H9 (cell line): ENCODE measurements around the gene SFXN2. TPM values are rescaled to one million over a fixed set of nuclear protein-coding genes. Genes with fewer than 3 reads are reported as not detected.

Experiments used
- DNase-seq: peaks from one replicate; pipeline ENCODE4 v3.0.0-alpha.2; 2017
- H2AFZ ChIP-seq: one replicate; pipeline ENCODE4 v1.6.1; 2013; ENCODE audit warnings: mild to moderate bottlenecking, low read length, control low read depth, moderate library complexity
- H2AK5ac ChIP-seq: 2 replicates; pipeline ENCODE4 v1.6.1; 2013; ENCODE audit warnings: low read length, control low read depth, mixed read lengths; ENCODE audit not compliant: insufficient read length
- H2BK120ac ChIP-seq: one replicate; pipeline ENCODE4 v1.6.1; 2013; ENCODE audit warnings: low read depth, mild to moderate bottlenecking, low read length, control low read depth, inconsistent platforms; ENCODE audit not compliant: poor library complexity, severe bottlenecking
- H2BK12ac ChIP-seq: 2 replicates; pipeline ENCODE4 v1.6.1; 2013; ENCODE audit warnings: low read length, control low read depth, mixed read lengths, low read depth; ENCODE audit not compliant: insufficient read length
- H2BK15ac ChIP-seq: 2 replicates; pipeline ENCODE4 v1.6.1; 2013; ENCODE audit warnings: low read depth, low read length, control low read depth
- H2BK20ac ChIP-seq: one replicate; pipeline ENCODE4 v1.6.1; 2013; ENCODE audit warnings: low read depth, mild to moderate bottlenecking, low read length, control low read depth, inconsistent platforms; ENCODE audit not compliant: poor library complexity, severe bottlenecking
- H2BK5ac ChIP-seq: 2 replicates; pipeline ENCODE4 v1.6.1; 2013; ENCODE audit warnings: low read length, control low read depth, mixed read lengths; ENCODE audit not compliant: insufficient read length
- H3K14ac ChIP-seq: 2 replicates; pipeline ENCODE4 v1.6.1; 2013; ENCODE audit warnings: low read length, control low read depth; ENCODE audit not compliant: insufficient read depth
- H3K18ac ChIP-seq: 2 replicates; pipeline ENCODE4 v1.6.1; 2013; ENCODE audit warnings: low read depth, mild to moderate bottlenecking, mixed read lengths, low read length, control low read depth; ENCODE audit not compliant: insufficient read length
- H3K23ac ChIP-seq: 2 replicates; pipeline ENCODE4 v1.6.1; 2013; ENCODE audit warnings: low read length, control low read depth, mixed read lengths, low read depth; ENCODE audit not compliant: insufficient read length
- H3K23me2 ChIP-seq: 2 replicates; pipeline ENCODE4 v1.6.1; 2013; ENCODE audit warnings: low read depth, mild to moderate bottlenecking, mixed read lengths, low read length, control low read depth; ENCODE audit not compliant: insufficient read length, poor library complexity, severe bottlenecking
- H3K27ac ChIP-seq: 2 replicates; pipeline ENCODE4 v1.5.1; 2013; ENCODE audit warnings: low read length, control low read depth, mixed read lengths, low read depth; ENCODE audit not compliant: insufficient read length
- H3K27me3 ChIP-seq: 2 replicates; pipeline ENCODE4 v1.6.1; 2013; ENCODE audit warnings: low read length, control low read depth, inconsistent platforms; ENCODE audit not compliant: insufficient read depth
- H3K4ac ChIP-seq: 2 replicates; pipeline ENCODE4 v1.6.1; 2013; ENCODE audit warnings: low read depth, mild to moderate bottlenecking, control low read depth, inconsistent platforms, low read length, moderate library complexity
- H3K4me1 ChIP-seq: 2 replicates; pipeline ENCODE4 v1.6.1; 2013; ENCODE audit warnings: low read length, control low read depth, inconsistent platforms; ENCODE audit not compliant: insufficient read depth
- H3K4me2 ChIP-seq: 2 replicates; pipeline ENCODE4 v1.6.1; 2013; ENCODE audit warnings: low read length, control low read depth, mixed read lengths; ENCODE audit not compliant: insufficient read length, insufficient read depth
- H3K56ac ChIP-seq: 2 replicates; pipeline ENCODE4 v1.6.1; 2013; ENCODE audit warnings: low read depth, mild to moderate bottlenecking, mixed read lengths, low read length, control low read depth; ENCODE audit not compliant: insufficient read length
- H3K79me1 ChIP-seq: 2 replicates; pipeline ENCODE4 v1.6.1; 2013; ENCODE audit warnings: low read depth, mild to moderate bottlenecking, moderate library complexity, low read length, control low read depth, inconsistent platforms; ENCODE audit not compliant: insufficient read depth, poor library complexity, severe bottlenecking
- H3K79me2 ChIP-seq: 2 replicates; pipeline ENCODE4 v1.6.1; 2013; ENCODE audit warnings: low read length, control low read depth, inconsistent platforms; ENCODE audit not compliant: insufficient read depth
- H3K9ac ChIP-seq: 2 replicates; pipeline ENCODE4 v1.6.1; 2013; ENCODE audit warnings: low read length, control low read depth, mixed read lengths; ENCODE audit not compliant: insufficient read length; ENCODE audit errors: extremely low read depth
- H3K9me3 ChIP-seq: one replicate; pipeline ENCODE4 v1.6.1; 2013; ENCODE audit warnings: low read depth, low read length, inconsistent platforms; ENCODE audit not compliant: control insufficient read depth
- H3T11ph ChIP-seq: one replicate; pipeline ENCODE4 v1.6.1; 2013; ENCODE audit warnings: mild to moderate bottlenecking, low read length, control low read depth, inconsistent platforms
- H4K20me1 ChIP-seq: one replicate; pipeline ENCODE4 v1.6.1; 2013; ENCODE audit not compliant: control insufficient read depth, insufficient read length, insufficient read depth
- H4K5ac ChIP-seq: 2 replicates; pipeline ENCODE4 v1.6.1; 2013; ENCODE audit warnings: low read depth, mild to moderate bottlenecking, mixed read lengths, low read length, control low read depth; ENCODE audit not compliant: insufficient read length
- H4K8ac ChIP-seq: replicated peaks from 2 replicates; pipeline ENCODE4 v1.6.1; 2013; ENCODE audit warnings: low read length, control low read depth, mixed read lengths, low read depth; ENCODE audit not compliant: insufficient read length
- H4K91ac ChIP-seq: 2 replicates; pipeline ENCODE4 v1.6.1; 2013; ENCODE audit warnings: low read depth, mild to moderate bottlenecking, moderate library complexity, mixed read lengths, low read length, control low read depth; ENCODE audit not compliant: insufficient read length
- H3K27ac Mint-ChIP-seq, 3 experiments: 2 replicates in 2 of 3; 3 replicates in 1 of 3; pipeline ENCODE4 v1.8.0; 2020 to 2021; ENCODE audit warnings: mixed read lengths in 3 of 3, mild to moderate bottlenecking in 1 of 3, moderate library complexity in 1 of 3
- H3K27me3 Mint-ChIP-seq: 2 replicates; pipeline ENCODE4 v1.8.0; 2021; ENCODE audit warnings: low read depth, mild to moderate bottlenecking, moderate library complexity, mixed read lengths
- H3K36me3 Mint-ChIP-seq, 3 experiments: 2 replicates in 2 of 3; 3 replicates in 1 of 3; pipeline ENCODE4 v1.8.0; 2020 to 2021; ENCODE audit warnings: low read depth in 3 of 3, mixed read lengths in 3 of 3; ENCODE audit not compliant: insufficient read depth in 1 of 3
- H3K4me1 Mint-ChIP-seq, 2 experiments: 2 replicates each; pipeline ENCODE4 v1.8.0; 2020; ENCODE audit warnings: mixed read lengths in 2 of 2
- H3K4me3 Mint-ChIP-seq, 2 experiments: 2 replicates in 1 of 2; 3 replicates in 1 of 2; pipeline ENCODE4 v1.8.0; 2020 to 2021; ENCODE audit warnings: mild to moderate bottlenecking in 2 of 2, mixed read lengths in 2 of 2, moderate library complexity in 1 of 2
- H3K9me3 Mint-ChIP-seq, 2 experiments: 2 replicates in 1 of 2; 3 replicates in 1 of 2; pipeline ENCODE4 v1.8.0; 2020; ENCODE audit warnings: mild to moderate bottlenecking in 2 of 2, mixed read lengths in 2 of 2, moderate library complexity in 1 of 2
- CTCF ChIP-seq: fragments of 200-600 bp; sonication (generic); conservative IDR thresholded peaks from 3 replicates; pipeline ENCODE4 v1.8.0; 2021; ENCODE audit warnings: antibody characterized with exemption, mild to moderate bottlenecking
- WGBS: extraction: QIAGEN DNeasy Blood & Tissue Kit; methylation state at CpG from one replicate; pipeline ENCODE4 v1.1.7; 2013; ENCODE audit warnings: missing lambda C conversion rate, low lambda C conversion rate, mixed read lengths; ENCODE audit not compliant: insufficient read length; ENCODE audit errors: extremely low coverage; 5-methylcytosine and 5-hydroxymethylcytosine counted together
- total RNA-seq: library from RNA; stranded (reverse); gene quantifications from 2 replicates; pipeline ENCODE4 v1.2.1, GENCODE V29; 2021

The SFXN2 gene
- total RNA-seq, 1 experiment from 2014 or later, result 34.7 TPM

- no peak overlapping the region for H4K91ac ChIP-seq
- H3K14ac ChIP-seq, result no peak overlapping the region
- no CpG with 5 or more reads among the region's 7 CpGs for WGBS
- H3K27ac Mint-ChIP-seq, result no peak overlapping the region
- no peak overlapping the region for H2BK5ac ChIP-seq
- no peak overlapping the region for H2AK5ac ChIP-seq
- no peak overlapping the region for H3K9ac ChIP-seq
- H3T11ph ChIP-seq, result no peak overlapping the region
- no peak overlapping the region for H2BK20ac ChIP-seq
- no peak overlapping the region for H3K18ac ChIP-seq
- H3K27me3 ChIP-seq, result no peaks in the 10 kb centered on the region
- TF ChIP-seq CTCF, result no peak
- no peak overlapping the region for H2BK12ac ChIP-seq
- H3K56ac ChIP-seq, result no peak overlapping the region
- no peak overlapping the region for H3K4me2 ChIP-seq
- no peaks in the 10 kb centered on the region for H3K4me1 ChIP-seq
- no peak overlapping the region for H4K8ac ChIP-seq
- no peaks in the 10 kb centered on the region for H3K27me3 Mint-ChIP-seq
- H2BK15ac ChIP-seq, result no peak overlapping the region
- no peak for DNase-seq
- no peaks in the 10 kb centered on the region for H3K79me1 ChIP-seq
- peaks cover 2% of the 10 kb centered on the region; the same call in 1 of the 2 replicates for H3K79me2 ChIP-seq
- H3K27ac ChIP-seq, result no peak overlapping the region
- no peak overlapping the region for H4K5ac ChIP-seq
- H3K9me3 Mint-ChIP-seq, result no peaks in the 10 kb centered on the region
- H3K4me1 Mint-ChIP-seq, result peaks cover 7% of the 10 kb centered on the region in 2 experiments; a peak in 3 of 4 replicates
- no peaks in the 10 kb centered on the region for H4K20me1 ChIP-seq
- H2BK120ac ChIP-seq, result no peak overlapping the region
- no peak overlapping the region for H3K4me3 Mint-ChIP-seq
- no peak overlapping the region for H3K4ac ChIP-seq
- peaks cover 0 to 5% (median 0%) of the 10 kb centered on the region in 3 experiments; a peak in 1 of 7 replicates for H3K36me3 Mint-ChIP-seq
- H3K9me3 ChIP-seq, result no peaks in the 10 kb centered on the region
- H3K23me2 ChIP-seq, result no peaks in the 10 kb centered on the region
- H3K23ac ChIP-seq, result no peak overlapping the region
- no peak overlapping the region for H2AFZ ChIP-seq
Measured at GRCh38 chr10:102762401-102763015, 48.1 kb downstream of the SFXN2 start.
